Astrocyte of the hippocampus (primary cell): Measurements from ENCODE around the gene SAXO2.
"Not testable (repeated sequence)": the region's sequence is repeated elsewhere in the genome, so short reads cannot be mapped to it uniquely, and the experiment has no call there.

Source experiments
- DNase-seq: peaks from one replicate; pipeline ENCODE4 v3.0.0; 2011; ENCODE audit warnings: low read depth, low spot score

The SAXO2 gene, protein sequence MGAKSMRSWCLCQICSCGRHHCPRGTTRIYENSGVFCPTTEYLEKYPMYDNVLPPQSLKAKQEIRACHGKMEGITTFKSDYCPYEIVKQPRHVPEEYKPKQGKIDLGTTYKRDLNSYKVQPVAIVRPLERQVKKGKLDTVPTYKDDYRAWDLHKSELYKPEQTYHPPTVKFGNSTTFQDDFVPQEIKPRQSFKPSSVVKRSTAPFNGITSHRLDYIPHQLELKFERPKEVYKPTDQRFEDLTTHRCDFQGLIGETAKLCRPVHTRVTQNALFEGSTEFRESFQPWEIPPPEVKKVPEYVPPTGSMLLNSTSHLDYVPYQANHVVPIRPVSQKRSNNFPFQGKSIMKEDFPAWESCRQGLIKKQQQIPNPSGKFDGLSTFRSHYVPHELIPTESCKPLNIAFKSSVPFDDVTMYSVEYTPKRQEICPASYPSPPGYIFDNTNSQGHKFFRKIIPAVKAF

GRCh38 chr15:82262422-82263026, at the start of gene SAXO2, which contains the start of gene EFL1:
SAXO2 (plus strand) TSS chr15:82262818; CDS start chr15:82262880, 62 bp downstream.
EFL1 (minus strand) TSS chr15:82262734; CDS start chr15:82261778, 956 bp downstream.
- DNase-seq: peak; percentile 94

DNA sequence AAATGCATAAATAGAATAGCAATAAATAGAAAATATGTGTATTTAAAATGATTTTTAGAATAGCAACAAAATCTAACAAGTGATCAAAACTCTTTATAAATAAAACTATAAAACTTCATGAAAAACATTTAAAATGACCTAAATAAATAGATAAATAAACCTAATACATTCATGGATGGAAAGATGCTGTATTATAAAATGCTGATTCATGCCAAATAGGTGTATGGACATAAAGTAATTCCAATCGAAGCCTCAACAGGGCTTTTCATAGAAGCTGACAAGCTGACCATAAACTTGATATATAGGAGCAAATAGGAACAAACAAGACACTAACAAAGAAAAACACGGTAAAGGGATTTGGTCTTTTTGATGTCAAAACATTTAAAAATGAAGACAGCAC, 46.5 kb upstream of the SAXO2 start:
- not testable (repeated sequence) for DNase-seq

DNA sequence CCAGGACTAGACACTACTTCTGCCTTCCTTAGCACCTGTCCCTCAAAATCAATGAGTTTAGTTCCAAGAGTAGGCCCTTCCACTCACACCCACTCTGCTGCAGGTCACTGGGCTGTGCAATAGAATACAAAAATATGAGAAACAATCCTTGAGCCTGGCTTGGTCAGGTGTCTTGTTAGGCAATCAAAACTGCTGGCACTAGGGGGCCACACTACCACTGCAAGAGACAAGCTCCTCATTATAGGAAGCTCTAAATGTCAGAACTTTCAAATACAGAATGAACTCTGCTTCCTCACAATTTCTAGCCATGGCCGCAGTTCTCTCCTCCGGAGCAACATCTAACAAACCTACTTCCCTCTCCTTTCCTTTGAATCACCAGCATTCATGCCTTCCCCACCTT, 41.1 kb upstream of the SAXO2 start:
- not testable (repeated sequence) for DNase-seq

DNA sequence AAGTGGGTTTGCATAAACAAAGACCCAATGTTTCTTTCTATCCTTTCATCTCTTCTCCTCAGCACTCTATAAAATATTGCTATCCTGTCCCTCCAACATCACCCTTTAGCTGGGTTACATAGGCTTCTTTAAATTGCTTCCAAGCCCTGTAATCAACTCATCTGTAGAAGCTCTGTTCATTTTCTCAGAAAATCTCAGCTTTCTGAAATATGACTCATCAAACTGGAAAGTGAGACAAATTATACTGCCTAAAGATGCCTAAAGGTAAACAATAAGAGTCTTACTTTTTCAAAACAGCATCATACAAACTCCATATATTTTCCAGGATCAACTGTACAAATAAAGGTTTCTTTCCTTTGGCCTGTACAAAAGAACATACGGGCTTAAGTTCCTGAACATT, 33.9 kb upstream of the SAXO2 start:
- no peak for DNase-seq

GRCh38 chr15:82231233-82231632, 31.4 kb upstream of the SAXO2 start:
- DNase-seq: peak; percentile 8

DNA sequence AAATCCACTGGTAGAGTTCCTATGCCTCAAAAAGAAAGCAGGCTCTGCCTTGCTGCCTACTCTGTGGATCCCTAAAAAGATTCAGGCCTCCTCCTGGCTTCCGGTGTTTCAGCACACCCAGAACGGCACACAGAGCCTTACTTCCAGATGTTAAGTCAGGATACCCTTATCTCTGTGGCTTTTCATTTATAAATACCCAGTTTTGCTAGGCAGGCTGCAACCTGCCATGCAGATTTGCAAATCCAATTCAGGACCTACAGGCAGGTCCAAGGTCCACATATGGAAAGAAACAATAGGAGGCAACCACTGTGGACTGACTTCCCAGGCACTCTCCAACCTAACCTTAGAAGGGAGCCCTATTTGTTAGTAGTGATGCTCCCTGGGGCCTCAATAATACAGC, 30.8 kb upstream of the SAXO2 start:
- no peak for DNase-seq

DNA sequence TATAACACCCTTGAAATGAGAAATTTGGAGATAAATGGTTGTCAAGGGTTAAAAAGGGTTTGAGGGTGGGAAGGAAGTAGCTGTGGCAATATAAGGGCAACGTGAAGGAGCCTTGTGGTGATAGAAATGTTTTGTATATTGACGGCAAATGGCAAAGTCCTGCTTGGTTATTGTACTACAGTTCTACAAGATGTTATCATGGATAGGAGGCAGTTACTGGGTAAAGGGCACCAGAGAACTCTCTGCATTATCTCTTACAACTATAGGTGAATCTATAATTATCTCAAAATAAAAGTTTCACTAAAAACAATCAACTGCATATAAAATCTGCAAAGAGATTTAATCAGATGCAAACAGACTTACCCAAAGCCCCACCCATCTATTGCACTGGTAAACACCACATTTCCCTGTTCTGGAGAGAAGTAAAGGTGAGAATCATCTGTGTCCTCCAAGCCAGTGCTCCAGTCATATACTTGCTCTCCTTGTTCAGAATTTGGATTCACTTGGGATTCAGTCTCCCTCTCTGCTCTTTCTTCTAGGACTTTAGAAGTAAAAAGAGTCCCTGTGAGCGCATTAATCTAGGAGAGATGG, 24.6 kb upstream of the SAXO2 start:
- DNase-seq: not testable (repeated sequence)

GRCh38 chr15:82239685-82240391, 22.8 kb upstream of the SAXO2 start:
- no peak for DNase-seq

DNA sequence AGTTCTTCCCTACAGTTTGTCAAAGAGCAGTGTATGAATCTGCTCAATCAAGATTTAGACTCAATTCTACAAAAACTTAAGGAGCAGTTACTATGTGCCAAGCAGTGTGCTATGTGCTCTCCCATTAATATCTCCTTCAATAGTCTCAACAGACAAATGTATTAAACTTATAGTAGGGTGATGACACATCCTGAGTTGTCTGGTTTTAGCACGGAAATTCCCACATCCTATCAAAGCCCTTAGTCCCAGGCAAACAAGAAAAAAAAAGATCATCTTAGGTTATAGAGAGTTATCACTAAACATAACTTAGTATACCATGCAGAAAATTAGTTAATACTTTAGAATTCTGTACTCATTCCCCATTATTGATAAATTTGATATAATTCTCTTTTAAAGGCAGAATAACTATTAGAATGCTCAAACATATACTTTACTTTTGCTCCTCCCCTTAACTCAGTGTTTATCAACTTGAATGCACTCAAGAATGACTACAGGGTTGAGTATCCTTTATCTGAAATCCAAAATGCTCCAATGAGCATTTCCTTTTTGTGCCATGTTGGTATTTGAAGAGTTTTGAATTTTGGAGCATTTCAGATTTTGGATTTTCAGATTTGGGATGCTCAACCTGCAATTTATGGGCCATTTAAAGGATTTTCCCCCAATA, 20.6 kb upstream of the SAXO2 start:
- not testable (repeated sequence) for DNase-seq

DNA sequence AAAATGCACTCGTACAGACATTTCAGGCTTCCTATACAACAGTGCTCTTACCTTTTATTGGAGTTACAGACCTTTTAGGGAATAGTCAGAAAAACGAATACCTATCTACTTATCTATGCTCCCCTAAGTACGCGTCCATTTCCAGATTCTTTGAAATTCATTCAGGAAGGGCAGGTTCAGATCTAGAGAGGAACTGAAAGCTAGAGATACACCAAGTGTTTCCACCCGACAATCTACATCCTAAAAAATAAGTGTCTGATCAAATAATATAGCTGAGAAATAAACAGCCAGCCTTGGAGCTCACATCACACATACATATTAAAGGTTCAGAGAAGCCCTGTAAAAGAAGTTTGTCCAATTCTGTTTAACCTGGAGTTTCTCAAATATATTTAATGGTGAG, 19.0 kb upstream of the SAXO2 start:
- not testable (repeated sequence) for DNase-seq

DNA sequence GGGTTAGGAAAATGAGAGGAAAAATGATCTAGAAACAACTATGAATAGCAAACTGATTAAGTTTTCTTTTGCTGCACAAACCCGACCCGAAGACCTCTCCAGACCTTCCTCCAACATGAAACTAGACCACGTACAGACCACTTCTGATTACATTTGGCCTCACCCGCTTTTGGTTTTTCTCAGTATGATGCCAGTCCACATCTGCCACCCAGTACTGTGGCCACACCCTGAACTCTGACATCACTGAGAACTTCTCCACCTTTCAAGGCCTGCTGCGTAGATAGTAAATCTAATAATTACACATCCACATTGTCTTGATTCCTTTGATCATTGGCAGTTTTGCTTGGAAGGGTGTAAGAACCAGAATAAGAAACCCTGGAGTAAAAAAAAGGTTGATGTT, 16.7 kb upstream of the SAXO2 start:
- DNase-seq: not testable (repeated sequence)

DNA sequence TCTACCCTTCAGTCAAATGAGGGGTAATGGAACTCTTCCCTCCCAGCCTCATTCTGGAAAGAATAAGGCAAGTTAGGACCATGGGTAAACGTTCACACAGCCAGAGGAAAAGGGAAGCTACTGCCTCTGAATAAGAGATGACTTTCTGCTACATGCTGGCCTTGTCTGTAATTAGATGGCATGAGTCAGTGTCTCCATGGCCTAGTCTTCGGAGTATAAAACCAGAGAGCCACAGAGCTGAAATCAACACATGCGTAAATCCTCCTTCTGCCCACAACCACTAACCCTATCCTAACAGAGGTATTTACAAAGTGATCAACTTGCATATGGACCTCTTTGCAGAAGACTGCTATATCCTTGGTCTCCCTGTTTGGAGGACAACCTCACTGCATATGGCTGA, 14.4 kb upstream of the SAXO2 start:
- not testable (repeated sequence) for DNase-seq

DNA sequence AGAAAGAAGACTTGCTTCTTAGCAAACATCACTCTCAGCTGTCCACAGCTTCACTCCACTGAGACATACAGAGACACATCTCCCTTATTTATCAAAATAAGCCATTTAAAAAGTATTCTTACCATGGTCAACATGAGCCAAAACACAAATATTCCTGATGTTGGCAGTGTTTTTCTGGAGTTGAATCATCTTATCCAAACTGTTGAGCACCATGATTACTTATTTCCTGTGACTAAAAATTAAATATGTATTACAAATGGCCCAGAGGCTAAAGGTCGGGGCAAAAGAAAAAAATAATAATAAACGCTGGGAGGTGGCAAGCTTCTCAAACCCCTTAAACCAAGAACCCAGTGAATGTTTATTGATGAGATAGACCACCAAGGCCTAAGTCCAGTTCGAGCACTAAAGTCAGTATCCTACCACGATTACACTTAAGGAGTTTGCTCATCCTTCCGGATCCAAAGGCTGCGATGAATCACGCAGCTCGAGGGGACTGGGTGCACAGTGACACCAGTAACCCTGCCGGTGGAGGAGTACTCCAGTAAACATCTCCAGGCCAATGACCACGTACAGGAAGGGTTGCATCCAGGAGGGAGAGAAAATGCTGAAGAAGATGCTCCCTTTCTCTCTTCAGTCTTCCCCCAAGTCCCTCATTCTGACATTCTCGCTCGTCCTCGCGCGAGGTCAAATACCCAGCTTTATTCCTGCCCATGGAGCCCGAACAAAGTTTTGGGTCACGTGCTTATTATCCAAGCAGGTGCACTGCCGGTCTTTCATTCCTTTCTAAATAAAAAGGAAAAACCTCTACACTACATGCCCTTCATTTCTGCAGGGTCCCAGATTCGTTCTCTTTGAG, 824 bp upstream of the SAXO2 start:
- peak; percentile 15 for DNase-seq

- DNase-seq: no peak
Observed at GRCh38 chr15:82263350-82263749, 732 bp downstream of the SAXO2 start.

GRCh38 chr15:82267137-82267536, 4.5 kb downstream of the SAXO2 start:
- not testable (repeated sequence) for DNase-seq

- not testable (repeated sequence) for DNase-seq
Observed at GRCh38 chr15:82268454-82268853, 5.8 kb downstream of the SAXO2 start.

DNA sequence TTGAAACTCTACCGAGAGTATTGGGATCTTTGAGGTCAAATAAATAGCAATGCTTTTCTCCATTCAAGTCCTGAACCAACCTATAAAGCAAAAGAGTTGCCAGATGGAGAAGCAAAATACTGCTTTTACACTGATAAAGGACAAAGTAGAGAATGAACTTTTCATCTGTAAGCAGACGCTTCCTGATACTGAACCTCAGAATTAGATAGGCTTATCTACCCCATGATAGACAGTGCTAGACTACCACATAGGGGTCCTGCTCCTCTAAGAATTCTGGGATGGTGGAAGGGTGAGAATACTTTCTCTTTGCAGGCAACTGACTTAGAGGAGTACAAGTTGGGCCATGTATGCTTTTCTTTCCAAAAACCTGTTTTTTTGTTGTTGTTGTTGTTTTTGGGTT, 9.5 kb downstream of the SAXO2 start:
- DNase-seq: no peak

DNA sequence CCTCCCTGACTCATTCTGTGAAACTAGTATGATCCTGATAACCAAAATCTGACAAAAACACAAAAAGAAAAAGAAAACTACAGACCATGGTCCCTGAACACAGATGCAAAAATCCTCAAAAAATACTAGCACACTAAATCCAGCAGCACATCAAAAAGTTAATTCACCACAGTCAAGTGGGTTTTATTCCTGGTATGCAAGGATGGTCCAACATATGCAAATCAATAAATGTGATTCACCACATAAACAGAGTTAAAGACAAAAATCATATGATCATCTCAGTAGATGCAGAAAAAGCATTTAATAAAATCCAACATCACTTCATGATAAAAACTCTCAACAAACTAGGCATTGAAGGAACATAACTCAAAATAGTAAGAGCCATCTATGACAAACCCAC, 12.8 kb downstream of the SAXO2 start:
- no peak for DNase-seq

GRCh38 chr15:82281276-82281675, 18.7 kb downstream of the SAXO2 start:
- DNase-seq: not testable (repeated sequence)

GRCh38 chr15:82282386-82282785, 19.8 kb downstream of the SAXO2 start:
- not testable (repeated sequence) for DNase-seq
